ENCODE results near the gene ANTXR1. TPM values are rescaled to one million over a fixed set of nuclear protein-coding genes. Genes with fewer than 3 reads are reported as not detected.

The ANTXR1 gene
- total RNA-seq, 1 experiment from 2014 or later, result 48.3 TPM

- Histone ChIP-seq H3K4me1 (replicated peaks; ENCODE audit: insufficient read depth) (no peaks in the 10 kb centered on the region), H3K79me2 (ENCODE audit: low read depth) (no peaks in the 10 kb centered on the region), H3K9me2 (ENCODE audit: insufficient read depth) (no peaks in the 10 kb centered on the region), H3K4me3 (no peak overlapping the region), H3K27ac (no peak overlapping the region), H3F3A (ENCODE audit: insufficient read depth, low read depth) (no peaks in the 10 kb centered on the region), H3K36me3 (ENCODE audit: low read depth) (no peaks in the 10 kb centered on the region), H3K27me3 (ENCODE audit: insufficient read depth, low read depth) (no peaks in the 10 kb centered on the region), H2AFZ (no peak overlapping the region), H4K20me1 (ENCODE audit: insufficient read depth) (no peaks in the 10 kb centered on the region), H3K9me3 (ENCODE audit: insufficient read depth, low read depth) (no peaks in the 10 kb centered on the region), H3K4me2 (no peak overlapping the region)
- no peak for DNase-seq
- intact Hi-C loops (cut with micrococcal nuclease; ENCODE audit: unreplicated experiment), result no loop called here
- TF ChIP-seq, protein P1, sequence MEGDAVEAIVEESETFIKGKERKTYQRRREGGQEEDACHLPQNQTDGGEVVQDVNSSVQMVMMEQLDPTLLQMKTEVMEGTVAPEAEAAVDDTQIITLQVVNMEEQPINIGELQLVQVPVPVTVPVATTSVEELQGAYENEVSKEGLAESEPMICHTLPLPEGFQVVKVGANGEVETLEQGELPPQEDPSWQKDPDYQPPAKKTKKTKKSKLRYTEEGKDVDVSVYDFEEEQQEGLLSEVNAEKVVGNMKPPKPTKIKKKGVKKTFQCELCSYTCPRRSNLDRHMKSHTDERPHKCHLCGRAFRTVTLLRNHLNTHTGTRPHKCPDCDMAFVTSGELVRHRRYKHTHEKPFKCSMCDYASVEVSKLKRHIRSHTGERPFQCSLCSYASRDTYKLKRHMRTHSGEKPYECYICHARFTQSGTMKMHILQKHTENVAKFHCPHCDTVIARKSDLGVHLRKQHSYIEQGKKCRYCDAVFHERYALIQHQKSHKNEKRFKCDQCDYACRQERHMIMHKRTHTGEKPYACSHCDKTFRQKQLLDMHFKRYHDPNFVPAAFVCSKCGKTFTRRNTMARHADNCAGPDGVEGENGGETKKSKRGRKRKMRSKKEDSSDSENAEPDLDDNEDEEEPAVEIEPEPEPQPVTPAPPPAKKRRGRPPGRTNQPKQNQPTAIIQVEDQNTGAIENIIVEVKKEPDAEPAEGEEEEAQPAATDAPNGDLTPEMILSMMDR (conservative IDR thresholded peaks at IDR 0.05), result no peak
- ChIA-PET CTCF (no interaction called here), POLR2A (ENCODE audit: unreplicated experiment) (no interaction called here)
- BruUV-seq (replicated peaks), result no TSS peak
Measured at GRCh38 chr2:69214898-69215297, 201.9 kb downstream of the ANTXR1 start.

GRCh38 chr2:69216535-69217332 lies 203.8 kb downstream of the ANTXR1 start:
- Histone ChIP-seq H3F3A (ENCODE audit: insufficient read depth, low read depth) (no peaks in the 10 kb centered on the region), H4K20me1 (ENCODE audit: insufficient read depth) (no peaks in the 10 kb centered on the region), H3K27ac (no peak overlapping the region), H3K79me2 (ENCODE audit: low read depth) (no peaks in the 10 kb centered on the region), H2AFZ (no peak overlapping the region), H3K27me3 (ENCODE audit: insufficient read depth, low read depth) (no peaks in the 10 kb centered on the region), H3K36me3 (ENCODE audit: low read depth) (no peaks in the 10 kb centered on the region), H3K4me3 (no peak overlapping the region), H3K9me2 (ENCODE audit: insufficient read depth) (no peaks in the 10 kb centered on the region), H3K4me1 (replicated peaks; ENCODE audit: insufficient read depth) (no peaks in the 10 kb centered on the region), H3K9me3 (ENCODE audit: insufficient read depth, low read depth) (no peaks in the 10 kb centered on the region), H3K4me2 (no peak overlapping the region)
- TF ChIP-seq, protein P1 (conservative IDR thresholded peaks at IDR 0.05), result no peak
- POLR2A ChIA-PET (ENCODE audit: unreplicated experiment), result no interaction called here
- no TSS peak for BruUV-seq (replicated peaks)
- DNase-seq, result no peak
- CTCF ChIA-PET, result no interaction called here
- intact Hi-C loops (cut with micrococcal nuclease; ENCODE audit: unreplicated experiment), result no loop called here

DNA sequence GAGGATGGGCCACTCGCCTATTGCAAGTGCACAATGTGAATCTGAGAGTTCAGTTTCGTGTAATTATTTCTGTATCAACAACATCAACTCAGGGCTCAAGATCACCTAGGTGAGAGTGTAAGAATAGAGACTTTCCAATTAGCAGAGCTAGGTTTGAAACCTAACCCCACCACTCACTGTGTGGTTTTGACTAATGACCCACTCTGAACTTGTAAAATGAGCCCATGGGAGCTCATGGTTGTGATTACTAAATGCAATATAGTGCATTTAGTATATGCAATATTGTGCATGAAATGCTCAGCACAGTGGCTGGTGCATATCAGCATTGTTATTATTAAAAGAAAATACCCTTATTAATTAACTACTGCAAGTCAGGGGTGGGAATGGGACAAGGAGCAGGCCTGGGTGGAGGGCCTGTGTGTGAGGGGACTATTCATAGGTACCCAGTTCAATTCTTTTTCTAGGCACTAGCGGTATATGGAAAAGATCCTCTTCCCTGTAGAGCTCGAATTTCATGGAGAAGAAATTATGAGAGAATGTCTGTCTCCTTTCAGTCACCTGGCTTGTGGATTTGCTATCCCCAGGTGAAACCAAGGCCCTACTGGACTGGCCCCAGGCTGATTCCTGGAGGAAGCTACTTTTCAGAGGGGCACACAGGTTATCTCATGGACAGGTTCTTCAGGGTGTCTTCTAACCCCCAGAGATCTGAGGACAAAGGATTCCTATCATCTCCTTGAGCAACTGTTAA lies 204.5 kb downstream of the ANTXR1 start:
- DNase-seq, result no peak
- H3K4me2 ChIP-seq, result no peak overlapping the region

More for the DNA sequence above, 204.5 kb downstream of the ANTXR1 start:
- Histone ChIP-seq H3K27ac (no peak overlapping the region), H4K20me1 (ENCODE audit: insufficient read depth) (no peaks in the 10 kb centered on the region), H3K36me3 (ENCODE audit: low read depth) (no peaks in the 10 kb centered on the region), H3K4me1 (replicated peaks; ENCODE audit: insufficient read depth) (no peaks in the 10 kb centered on the region), H3K9me3 (ENCODE audit: insufficient read depth, low read depth) (no peaks in the 10 kb centered on the region), H2AFZ (no peak overlapping the region), H3F3A (ENCODE audit: insufficient read depth, low read depth) (no peaks in the 10 kb centered on the region), H3K27me3 (ENCODE audit: insufficient read depth, low read depth) (no peaks in the 10 kb centered on the region), H3K79me2 (ENCODE audit: low read depth) (no peaks in the 10 kb centered on the region), H3K9me2 (ENCODE audit: insufficient read depth) (no peaks in the 10 kb centered on the region), H3K4me3 (no peak overlapping the region)
- POLR2A ChIA-PET (ENCODE audit: unreplicated experiment), result no interaction called here
- no TSS peak for BruUV-seq (replicated peaks)
- intact Hi-C loops (cut with micrococcal nuclease; ENCODE audit: unreplicated experiment), result no loop called here
- TF ChIP-seq EZH2 (IDR thresholded peaks at IDR 0.05; ENCODE audit: low read depth), result no peak
- TF ChIP-seq, protein P1 (conservative IDR thresholded peaks at IDR 0.05), result no peak
- CTCF ChIA-PET, result no interaction called here
